ENCODE data around the gene ARHGAP15.

ARHGAP15 gene

GRCh38 chr2:143347901-143348414, 218.7 kb downstream of the ARHGAP15 start:
- Histone ChIP-seq H3K4me1 (ENCODE audit: control insufficient read depth in 1 of 2, insufficient read depth in 1 of 2, low read depth in 1 of 2, low read length in 1 of 2) (no peaks in the 10 kb centered on the region), H3K4me3 (ENCODE audit: low read depth in 1 of 2, low read length in 1 of 2) (no peak overlapping the region), H3K9me3 (no peaks in the 10 kb centered on the region), H3K27ac (no peak overlapping the region), H3K27me3 (no peaks in the 10 kb centered on the region), H3K36me3 (no peaks in the 10 kb centered on the region)
- TF ChIP-seq CTCF (IDR thresholded peaks at IDR 0.05), result no peak

DNA sequence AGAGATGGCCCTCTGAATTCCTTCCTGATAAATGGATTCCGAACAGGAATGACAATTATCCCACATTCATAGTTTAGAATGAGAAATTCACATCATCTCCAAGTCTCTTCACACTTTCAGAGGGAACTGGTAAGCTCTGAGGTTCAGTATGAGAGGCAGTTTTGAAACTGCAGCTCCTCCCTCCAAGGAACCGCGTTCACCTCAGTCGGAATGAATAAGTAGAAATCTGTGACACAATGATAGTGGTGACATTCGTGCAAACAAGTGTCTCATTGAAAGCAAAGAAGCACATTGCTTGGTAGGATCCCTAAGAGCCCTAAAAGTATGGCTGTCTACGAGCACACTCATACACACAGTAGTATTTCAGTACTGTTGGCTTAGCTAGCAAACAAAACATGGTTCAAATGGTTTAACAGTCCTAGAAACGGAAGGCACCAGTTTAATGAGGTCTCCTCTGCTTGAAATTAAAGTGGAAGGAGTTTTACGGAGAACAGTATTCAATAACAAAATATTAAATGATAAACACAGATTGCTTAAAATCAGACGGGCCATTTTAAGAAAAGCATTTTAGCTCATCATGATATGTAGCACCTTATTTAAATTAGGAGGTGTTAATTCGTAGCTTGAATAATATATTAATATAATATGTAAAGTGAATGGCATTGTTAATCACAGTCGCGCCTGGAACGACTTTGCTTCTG, 225.0 kb downstream of the ARHGAP15 start:
- TF ChIP-seq CTCF (IDR thresholded peaks at IDR 0.05), result no peak
- H3K27me3 ChIP-seq, result no peaks in the 10 kb centered on the region
- no peak overlapping the region for H3K27ac ChIP-seq
- no peaks in the 10 kb centered on the region for H3K9me3 ChIP-seq
- H3K4me3 ChIP-seq (ENCODE audit: low read depth in 1 of 2, low read length in 1 of 2), result no peak overlapping the region
- H3K4me1 ChIP-seq (ENCODE audit: control insufficient read depth in 1 of 2, insufficient read depth in 1 of 2, low read depth in 1 of 2, low read length in 1 of 2), result peaks cover 0 to 9% of the 10 kb centered on the region in 2 experiments
- no peaks in the 10 kb centered on the region for H3K36me3 ChIP-seq

DNA sequence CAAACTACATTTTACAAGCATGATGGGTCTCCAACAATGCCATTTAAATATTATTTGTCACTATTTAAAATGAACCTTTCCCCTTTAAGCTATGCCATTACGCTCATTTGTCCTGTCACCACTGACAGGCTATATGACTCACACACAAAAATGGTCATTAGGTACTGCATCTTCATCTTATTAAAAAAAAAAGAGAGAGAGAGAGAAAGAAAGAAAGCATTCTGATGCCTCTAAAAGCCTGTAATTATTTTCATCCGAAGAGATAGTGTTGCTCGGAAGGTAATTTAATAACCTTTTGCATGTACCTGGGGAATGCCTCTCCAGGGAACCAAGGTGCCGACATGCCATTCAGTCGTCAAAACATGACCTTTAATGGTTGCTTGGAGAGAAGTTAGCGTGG, 226.7 kb downstream of the ARHGAP15 start:
- no peaks in the 10 kb centered on the region for H3K27me3 ChIP-seq
- no peaks in the 10 kb centered on the region for H3K36me3 ChIP-seq
- no peak overlapping the region for H3K4me3 ChIP-seq (ENCODE audit: low read depth in 1 of 2, low read length in 1 of 2)
- peaks cover 0 to 9% of the 10 kb centered on the region in 2 experiments for H3K4me1 ChIP-seq (ENCODE audit: control insufficient read depth in 1 of 2, insufficient read depth in 1 of 2, low read depth in 1 of 2, low read length in 1 of 2)
- no peak for TF ChIP-seq CTCF (IDR thresholded peaks at IDR 0.05)
- H3K27ac ChIP-seq, result no peak overlapping the region
- H3K9me3 ChIP-seq, result no peaks in the 10 kb centered on the region

DNA sequence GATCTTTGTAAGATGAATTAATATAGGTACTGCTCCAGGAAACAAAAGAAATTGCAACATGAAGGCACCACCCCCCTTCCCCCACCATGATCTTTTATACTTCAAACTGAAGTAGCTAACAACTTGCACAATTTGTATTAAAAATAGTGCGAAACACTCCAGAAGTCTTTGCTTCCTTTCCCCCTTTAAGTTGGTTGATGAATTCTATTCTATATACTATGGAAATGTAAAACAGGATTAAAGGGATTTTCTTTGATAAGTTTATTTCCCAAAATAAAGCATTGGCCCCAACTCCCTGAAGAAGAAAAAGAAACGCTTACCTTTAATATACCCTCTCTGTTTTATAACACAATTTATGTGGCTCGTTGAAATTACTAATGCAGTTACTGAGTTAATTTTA, 227.1 kb downstream of the ARHGAP15 start:
- H3K27me3 ChIP-seq, result no peaks in the 10 kb centered on the region
- H3K27ac ChIP-seq, result no peak overlapping the region
- no peak overlapping the region for H3K4me3 ChIP-seq (ENCODE audit: low read depth in 1 of 2, low read length in 1 of 2)
- no peak for TF ChIP-seq CTCF (IDR thresholded peaks at IDR 0.05)
- H3K9me3 ChIP-seq, result no peaks in the 10 kb centered on the region
- H3K36me3 ChIP-seq, result no peaks in the 10 kb centered on the region
- peaks cover 0 to 9% of the 10 kb centered on the region in 2 experiments for H3K4me1 ChIP-seq (ENCODE audit: control insufficient read depth in 1 of 2, insufficient read depth in 1 of 2, low read depth in 1 of 2, low read length in 1 of 2)

- TF ChIP-seq CTCF (IDR thresholded peaks at IDR 0.05), result no peak
- H3K4me3 ChIP-seq (ENCODE audit: low read depth in 1 of 2, low read length in 1 of 2), result no peak overlapping the region
- no peaks in the 10 kb centered on the region for H3K36me3 ChIP-seq
- no peak overlapping the region for H3K27ac ChIP-seq
- no peaks in the 10 kb centered on the region for H3K9me3 ChIP-seq
- peaks cover 0 to 9% of the 10 kb centered on the region in 2 experiments for H3K4me1 ChIP-seq (ENCODE audit: control insufficient read depth in 1 of 2, insufficient read depth in 1 of 2, low read depth in 1 of 2, low read length in 1 of 2)
- no peaks in the 10 kb centered on the region for H3K27me3 ChIP-seq
These were observed 227.7 kb downstream of the ARHGAP15 start for GRCh38 chr2:143356736-143357446.

Measured in neutrophil (primary cell).